ENCODE results near the gene NUDT9. TPM values are rescaled to one million over a fixed set of nuclear protein-coding genes. Genes with fewer than 3 reads are reported as not detected.
"Not testable (repeated sequence)": the region's sequence is repeated elsewhere in the genome, so short reads cannot be mapped to it uniquely, and the experiment has no call there.

NUDT9 gene
- total and polyA plus RNA-seq, 4 experiments from 2014 or later = 16.7 to 24.9 (median 19.7) TPM

- no peak for DNase-seq
- Mint-ChIP-seq H3K36me3 (peaks cover 22 to 42% of the 10 kb centered on the region in 2 donors), H3K27ac (peak overlapping the region in 5 of 7 donors; percentile 10 to 85 (median 27)), H3K4me1 (peaks cover 52 to 78% (median 64%) of the 10 kb centered on the region in 4 donors), H3K9me3 (peaks cover 0 to 2% (median 0%) of the 10 kb centered on the region in 8 donors), H3K4me3 (peak overlapping the region in 7 of 8 donors; percentile 28 to 74 (median 43)), H3K27me3 (no peaks in the 10 kb centered on the region)
- Histone ChIP-seq H3K27me3 (ENCODE audit: insufficient read depth, low read length) (no peaks in the 10 kb centered on the region), H3K9me3 (ENCODE audit: control insufficient read depth in 1 of 2, low read length in 2 of 2) (no peaks in the 10 kb centered on the region), H3K27ac (ENCODE audit: low read depth, low read length) (no peak overlapping the region), H3K36me3 (ENCODE audit: insufficient read depth, low read length) (no peaks in the 10 kb centered on the region), H3K4me3 (ENCODE audit: low read length in 2 of 2) (no peak overlapping the region), H3K4me1 (ENCODE audit: insufficient read depth, low read length) (peaks cover 47% of the 10 kb centered on the region)
- POLR2A ChIA-PET (ENCODE audit: partially characterized antibody) = no interaction called here
- CTCF ChIA-PET (ENCODE audit: partially characterized antibody) = interaction anchor here (9.5 kb wide), 1 partner anchor 11 kb away, joined by 90 read pairs; no protein-coding TSS in a partner anchor
- intact Hi-C loops (cut with micrococcal nuclease) = no loop called here
These were observed 35.1 kb upstream of the NUDT9 start for GRCh38 chr4:87387237-87387636.

- no peak overlapping the region for H3K27ac ChIP-seq (ENCODE audit: low read depth, low read length)
- H3K36me3 Mint-ChIP-seq = peaks cover 18 to 28% of the 10 kb centered on the region in 2 donors
- ChIA-PET POLR2A (ENCODE audit: partially characterized antibody) (interaction anchor here (1.2 kb wide), 2 partner anchors 33 to 36 kb away, joined by 3 to 6 read pairs; partner anchors contain the start of gene NUDT9), CTCF (ENCODE audit: partially characterized antibody) (interaction anchor here (1.6 to 9.5 kb wide), 2 partner anchors 13 to 78 kb away, joined by 4 to 90 read pairs; no protein-coding TSS in a partner anchor)
- H3K9me3 ChIP-seq (ENCODE audit: control insufficient read depth in 1 of 2, low read length in 2 of 2) = no peaks in the 10 kb centered on the region
- intact Hi-C loops (cut with micrococcal nuclease) = no loop called here
- DNase-seq = no peak
- H3K4me3 Mint-ChIP-seq = peak overlapping the region; percentile 89 to 99 (median 96)
- peaks cover 0 to 2% (median 0%) of the 10 kb centered on the region in 8 donors for H3K9me3 Mint-ChIP-seq
- peak overlapping the region in 5 of 7 donors; percentile 24 to 94 (median 82) for H3K27ac Mint-ChIP-seq
- H3K27me3 Mint-ChIP-seq = no peaks in the 10 kb centered on the region
- no peaks in the 10 kb centered on the region for H3K36me3 ChIP-seq (ENCODE audit: insufficient read depth, low read length)
- peaks cover 47% of the 10 kb centered on the region for H3K4me1 ChIP-seq (ENCODE audit: insufficient read depth, low read length)
- H3K27me3 ChIP-seq (ENCODE audit: insufficient read depth, low read length) = no peaks in the 10 kb centered on the region
- H3K4me3 ChIP-seq (ENCODE audit: low read length in 2 of 2) = peak overlapping the region in 1 of 2 donors; percentile 10
- H3K4me1 Mint-ChIP-seq = peaks cover 40 to 65% (median 52%) of the 10 kb centered on the region in 4 donors
These were observed 33.5 kb upstream of the NUDT9 start for GRCh38 chr4:87388901-87389300.

GRCh38 chr4:87390055-87390454, 32.3 kb upstream of the NUDT9 start:
- intact Hi-C loops (cut with micrococcal nuclease) = loop anchor here (2.0 to 5.0 kb wide), 2 partner anchors 77 to 455 kb away; partner anchors contain the start of gene AFF1
- H3K36me3 ChIP-seq (ENCODE audit: insufficient read depth, low read length); H3K9me3 Mint-ChIP-seq; H3K9me3 ChIP-seq (ENCODE audit: control insufficient read depth in 1 of 2, low read length in 2 of 2); H3K27me3 ChIP-seq (ENCODE audit: insufficient read depth, low read length); DNase-seq; H3K27me3 Mint-ChIP-seq: not testable (repeated sequence)
- Histone ChIP-seq H3K4me3 (ENCODE audit: low read length in 2 of 2) (peak overlapping the region; percentile 87 to 90), H3K27ac (ENCODE audit: low read depth, low read length) (peak overlapping the region; percentile 74), H3K4me1 (ENCODE audit: insufficient read depth, low read length) (peaks cover 44% of the 10 kb centered on the region)
- peak overlapping the region; percentile 89 to 99 (median 96) for H3K4me3 Mint-ChIP-seq
- ChIA-PET POLR2A (ENCODE audit: partially characterized antibody) (interaction anchor here (0.6 to 3.9 kb wide), 9 partner anchors 14 to 1456 kb away, joined by 3 to 59 read pairs (median 4); partner anchors contain the start of genes NUDT9 and PPM1K), CTCF (ENCODE audit: partially characterized antibody) (interaction anchor here (1.2 to 9.5 kb wide), 7 partner anchors 8 to 76 kb away, joined by 3 to 90 read pairs (median 13); partner anchors contain the start of gene NUDT9)
- peaks cover 34 to 56% (median 46%) of the 10 kb centered on the region in 4 donors for H3K4me1 Mint-ChIP-seq
- H3K36me3 Mint-ChIP-seq = peaks cover 12 to 21% of the 10 kb centered on the region in 2 donors
- H3K27ac Mint-ChIP-seq = peak overlapping the region; percentile 42 to 95 (median 91)

- DNase-seq = no peak
- CTCF ChIA-PET (ENCODE audit: partially characterized antibody) = interaction anchor here (0.5 to 9.5 kb wide), 14 partner anchors 9 to 682 kb away, joined by 3 to 90 read pairs (median 4); partner anchors contain the start of gene NUDT9
- Histone ChIP-seq H3K27ac (ENCODE audit: low read depth, low read length) (peak overlapping the region; percentile 74), H3K36me3 (ENCODE audit: insufficient read depth, low read length) (no peaks in the 10 kb centered on the region), H3K4me1 (ENCODE audit: insufficient read depth, low read length) (peaks cover 44% of the 10 kb centered on the region), H3K27me3 (ENCODE audit: insufficient read depth, low read length) (no peaks in the 10 kb centered on the region), H3K4me3 (ENCODE audit: low read length in 2 of 2) (peak overlapping the region; percentile 87 to 90), H3K9me3 (ENCODE audit: control insufficient read depth in 1 of 2, low read length in 2 of 2) (no peaks in the 10 kb centered on the region)
- Mint-ChIP-seq H3K27me3 (no peaks in the 10 kb centered on the region), H3K36me3 (peaks cover 9 to 19% of the 10 kb centered on the region in 2 donors), H3K4me1 (peaks cover 32 to 52% (median 43%) of the 10 kb centered on the region in 4 donors), H3K4me3 (peak overlapping the region; percentile 89 to 99 (median 96)), H3K27ac (peak overlapping the region; percentile 82 to 98 (median 94)), H3K9me3 (peaks cover 0 to 2% (median 0%) of the 10 kb centered on the region in 8 donors)
- POLR2A ChIA-PET (ENCODE audit: partially characterized antibody) = interaction anchor here (0.6 to 3.9 kb wide), 15 partner anchors 8 to 1456 kb away, joined by 3 to 59 read pairs (median 4); partner anchors contain the start of genes NUDT9 and PPM1K
- intact Hi-C loops (cut with micrococcal nuclease) = loop anchor here (2.0 to 5.0 kb wide), 2 partner anchors 77 to 456 kb away; partner anchors contain the start of gene AFF1
These were observed 31.9 kb upstream of the NUDT9 start for GRCh38 chr4:87390551-87390890.

GRCh38 chr4:87390891-87391575, 31.3 kb upstream of the NUDT9 start, which contains the start of gene HSD17B11:
HSD17B11 (minus strand) TSS chr4:87391188; CDS start chr4:87391070, 118 bp downstream.
- Histone ChIP-seq H3K9me3 (ENCODE audit: control insufficient read depth in 1 of 2, low read length in 2 of 2) (no peaks in the 10 kb centered on the region), H3K27me3 (ENCODE audit: insufficient read depth, low read length) (no peaks in the 10 kb centered on the region), H3K4me3 (ENCODE audit: low read length in 2 of 2) (peak within 1 kb of the TSS; percentile 87 to 90), H3K27ac (ENCODE audit: low read depth, low read length) (peak within 1 kb of the TSS; percentile 74), H3K4me1 (ENCODE audit: insufficient read depth, low read length) (peaks cover 41% of the 10 kb centered on the region), H3K36me3 (ENCODE audit: insufficient read depth, low read length) (no peaks in the 10 kb centered on the region)
- ChIA-PET POLR2A (ENCODE audit: partially characterized antibody) (interaction anchor here (0.6 to 3.9 kb wide), 16 partner anchors 9 to 1892 kb away, joined by 3 to 59 read pairs (median 4); partner anchors contain the start of genes HERC5, NUDT9 and PPM1K), CTCF (ENCODE audit: partially characterized antibody) (interaction anchor here (0.5 to 9.5 kb wide), 15 partner anchors 9 to 681 kb away, joined by 3 to 90 read pairs (median 4); partner anchors contain the start of gene NUDT9)
- intact Hi-C loops (cut with micrococcal nuclease) = loop anchor here (1.0 to 5.0 kb wide), 5 partner anchors 16 to 456 kb away; partner anchors contain the start of genes AFF1, KLHL8 and NUDT9
- peak within 1 kb of the TSS; percentile 82 to 98 (median 94) for H3K27ac Mint-ChIP-seq
- H3K36me3 Mint-ChIP-seq = peaks cover 9 to 19% of the 10 kb centered on the region in 2 donors
- peaks cover 0 to 2% (median 0%) of the 10 kb centered on the region in 8 donors for H3K9me3 Mint-ChIP-seq
- peak; percentile 80 to 88 (median 83) for DNase-seq
- H3K4me1 Mint-ChIP-seq = peaks cover 31 to 50% (median 42%) of the 10 kb centered on the region in 4 donors
- H3K4me3 Mint-ChIP-seq = peak within 1 kb of the TSS; percentile 89 to 99 (median 96)
- H3K27me3 Mint-ChIP-seq = no peaks in the 10 kb centered on the region

- peak overlapping the region; percentile 74 for H3K27ac ChIP-seq (ENCODE audit: low read depth, low read length)
- no peaks in the 10 kb centered on the region for H3K9me3 ChIP-seq (ENCODE audit: control insufficient read depth in 1 of 2, low read length in 2 of 2)
- Mint-ChIP-seq H3K9me3 (peaks cover 0 to 2% (median 0%) of the 10 kb centered on the region in 8 donors), H3K36me3 (peaks cover 9 to 16% of the 10 kb centered on the region in 2 donors), H3K4me1 (peaks cover 28 to 46% (median 37%) of the 10 kb centered on the region in 4 donors), H3K4me3 (peak overlapping the region; percentile 89 to 99 (median 96)), H3K27ac (peak overlapping the region; percentile 82 to 98 (median 94)), H3K27me3 (no peaks in the 10 kb centered on the region)
- intact Hi-C loops (cut with micrococcal nuclease) = loop anchor here (1.0 to 5.0 kb wide), 5 partner anchors 16 to 457 kb away; partner anchors contain the start of genes AFF1, KLHL8 and NUDT9
- ChIA-PET POLR2A (ENCODE audit: partially characterized antibody) (interaction anchor here (0.8 to 3.9 kb wide), 12 partner anchors 10 to 1892 kb away, joined by 3 to 59 read pairs (median 4); partner anchors contain the start of genes HERC5, NUDT9 and PPM1K), CTCF (ENCODE audit: partially characterized antibody) (interaction anchor here (1.0 to 9.5 kb wide), 8 partner anchors 10 to 156 kb away, joined by 3 to 90 read pairs (median 10); partner anchors contain the start of gene NUDT9)
- H3K4me1 ChIP-seq (ENCODE audit: insufficient read depth, low read length) = peaks cover 35% of the 10 kb centered on the region
- H3K27me3 ChIP-seq (ENCODE audit: insufficient read depth, low read length) = no peaks in the 10 kb centered on the region
- no peaks in the 10 kb centered on the region for H3K36me3 ChIP-seq (ENCODE audit: insufficient read depth, low read length)
- no peak for DNase-seq
- peak overlapping the region; percentile 87 to 90 for H3K4me3 ChIP-seq (ENCODE audit: low read length in 2 of 2)
These were observed 30.8 kb upstream of the NUDT9 start for GRCh38 chr4:87391576-87392054.
